Amniotic stem cell (primary cell): ENCODE results near the gene TUNAR.

Source experiments
- DNase-seq: peaks from one replicate; lab custom pipeline; 2025; lab: John Stamatoyannopoulos, UW

TUNAR gene

DNA sequence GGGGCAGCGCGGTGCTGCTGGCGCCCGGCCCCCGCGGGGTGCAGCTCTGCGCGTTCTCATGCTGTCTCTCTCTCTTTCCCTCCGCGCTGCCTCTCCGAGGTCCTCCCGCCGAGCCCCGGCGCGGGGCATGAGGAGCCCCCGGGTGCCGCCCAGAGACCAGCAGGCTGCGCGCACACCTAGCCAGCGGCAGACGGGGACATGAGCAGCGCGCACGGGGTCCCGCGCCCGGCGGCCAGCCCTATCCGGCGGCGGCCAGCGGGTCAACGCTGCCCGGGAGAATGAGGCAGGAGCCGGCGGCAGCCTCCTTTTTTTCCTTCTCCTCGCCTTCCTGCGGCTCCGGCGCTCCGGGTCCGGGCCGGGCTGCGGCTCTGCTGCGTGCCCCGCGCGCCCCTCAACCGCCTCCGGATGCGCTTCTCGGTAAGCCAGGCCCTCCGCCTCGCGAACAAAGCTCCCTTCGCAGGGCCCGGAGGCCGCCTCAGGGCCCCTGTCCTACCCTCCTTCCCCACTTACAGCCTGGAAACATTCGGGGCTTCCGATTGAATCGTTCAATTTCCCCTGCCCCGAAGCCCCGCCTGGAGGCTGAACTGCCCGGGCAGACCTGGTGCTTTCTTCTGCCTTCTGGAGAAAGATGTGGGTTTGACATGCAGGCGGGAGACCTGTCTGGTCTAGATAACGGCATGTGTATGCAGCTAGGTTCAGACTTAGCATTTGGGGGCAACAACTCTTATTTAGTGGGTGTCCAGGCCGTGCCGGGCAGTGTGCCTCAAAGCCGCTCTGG is at the start of gene TUNAR:
Gene TUNAR (plus strand): TSS at position 72 of the 778 bp plus-strand sequence.
- no peak for DNase-seq

GRCh38 chr14:95828649-95829265 is 47.9 kb upstream of the TUNAR start:
- DNase-seq = no peak

- no peak for DNase-seq
These were observed 47.3 kb upstream of the TUNAR start for GRCh38 chr14:95829321-95829720.

DNA sequence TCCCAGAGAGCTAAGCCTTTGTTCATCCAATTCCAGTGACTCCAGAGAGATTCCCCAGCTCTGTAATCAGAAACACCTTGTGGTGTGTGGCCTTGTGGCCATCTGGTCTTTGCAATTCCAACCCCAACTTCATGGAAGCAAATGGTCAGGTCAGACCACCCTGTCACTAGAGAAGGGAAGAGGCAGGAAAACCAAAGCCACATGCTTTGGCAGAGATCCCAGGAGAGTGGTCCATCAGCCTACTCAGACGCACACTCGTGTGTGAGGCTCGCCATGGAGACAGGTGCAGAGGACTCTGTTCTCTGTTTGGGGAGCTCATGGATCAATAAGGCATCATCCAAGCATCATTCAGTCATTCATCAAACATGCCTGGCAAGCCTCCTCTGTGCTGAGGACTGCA is 46.2 kb upstream of the TUNAR start:
- DNase-seq = no peak

DNA sequence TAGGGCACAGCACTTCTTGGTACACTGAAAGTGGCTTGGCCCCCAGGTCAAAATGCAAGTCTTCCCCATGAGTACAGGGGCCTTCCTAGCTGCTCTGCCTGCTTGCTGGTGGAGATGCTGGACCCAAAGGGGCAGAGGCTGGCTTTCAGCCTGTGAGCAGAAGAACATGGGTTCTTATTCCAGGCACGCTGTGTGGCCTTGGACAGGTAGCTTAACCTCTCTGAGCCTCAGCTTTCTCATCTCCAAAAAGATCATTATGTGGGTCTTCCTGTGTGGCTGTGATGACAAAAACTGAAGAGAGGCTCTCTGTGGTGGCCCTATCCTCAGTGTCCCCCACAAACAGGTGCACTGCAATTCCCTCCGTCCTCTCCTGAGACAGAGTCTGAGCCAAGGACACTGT is 45.6 kb upstream of the TUNAR start:
- DNase-seq = no peak

GRCh38 chr14:95831468-95831867 is 45.2 kb upstream of the TUNAR start:
- DNase-seq = no peak

GRCh38 chr14:95832012-95832411 is 44.6 kb upstream of the TUNAR start:
- no peak for DNase-seq

- no peak for DNase-seq
These were observed 43.2 kb upstream of the TUNAR start for GRCh38 chr14:95833429-95833828.

DNA sequence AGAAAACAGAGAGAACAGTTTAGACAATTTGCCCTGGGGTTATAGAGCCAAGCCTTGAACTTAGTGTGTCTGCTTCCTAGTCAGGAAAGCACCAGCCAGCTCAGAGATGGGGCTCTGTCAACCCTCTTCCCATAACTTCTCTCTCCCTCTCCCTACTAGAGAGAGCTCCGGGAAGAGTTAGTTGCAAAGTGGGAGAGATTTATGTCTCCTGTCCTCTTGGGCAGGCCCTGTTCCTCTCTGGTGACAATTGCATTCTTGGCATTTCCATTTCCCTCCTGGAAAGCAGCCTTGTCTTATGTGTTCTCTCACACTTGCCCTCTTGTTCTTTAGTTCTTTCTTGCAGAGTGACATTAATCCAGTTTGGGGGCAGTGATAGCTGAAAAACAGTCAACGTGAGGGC is 42.1 kb upstream of the TUNAR start:
- no peak for DNase-seq

GRCh38 chr14:95835121-95835730 is 41.4 kb upstream of the TUNAR start:
- DNase-seq = no peak

DNA sequence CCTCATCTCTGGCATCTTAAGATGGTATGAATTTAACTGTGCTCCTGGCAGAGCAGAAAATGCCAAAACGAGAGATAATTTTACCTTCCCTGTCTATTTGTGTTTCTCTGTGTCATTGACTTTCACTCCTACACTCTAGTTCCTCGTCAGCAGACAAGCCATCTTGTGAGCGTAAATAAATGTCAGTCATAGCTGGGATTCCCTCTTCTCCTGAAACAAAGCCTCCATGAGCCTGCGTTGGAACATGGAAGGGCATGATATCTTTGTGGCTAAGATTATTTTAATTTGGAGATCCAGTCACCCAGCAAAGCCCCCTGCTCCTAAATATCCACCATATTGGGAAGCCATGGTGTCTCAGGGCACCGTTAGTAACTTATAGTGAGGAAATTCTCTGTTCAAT is 37.8 kb upstream of the TUNAR start:
- no peak for DNase-seq

GRCh38 chr14:95840094-95840700 is 36.4 kb upstream of the TUNAR start:
- no peak for DNase-seq

DNA sequence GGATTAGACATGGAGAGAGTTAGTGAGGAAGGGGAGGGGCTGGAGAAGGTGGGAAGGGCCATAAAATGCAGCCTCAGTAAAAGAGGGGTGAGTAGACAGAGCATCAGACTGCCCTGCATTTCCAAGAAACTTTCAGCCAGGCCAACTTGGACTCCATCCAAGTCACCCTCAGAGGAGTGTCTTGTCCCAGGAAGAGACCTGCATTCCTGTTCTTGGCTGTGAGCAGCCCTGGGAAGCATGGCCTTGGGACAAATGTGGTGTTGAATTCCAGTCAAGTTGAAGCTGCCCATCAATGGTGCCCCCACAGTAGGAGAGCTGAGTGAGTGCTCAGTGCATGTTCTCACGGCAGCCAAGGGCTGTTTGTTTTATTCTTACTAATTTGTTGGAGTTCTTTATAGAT is 35.0 kb upstream of the TUNAR start:
- no peak for DNase-seq

DNA sequence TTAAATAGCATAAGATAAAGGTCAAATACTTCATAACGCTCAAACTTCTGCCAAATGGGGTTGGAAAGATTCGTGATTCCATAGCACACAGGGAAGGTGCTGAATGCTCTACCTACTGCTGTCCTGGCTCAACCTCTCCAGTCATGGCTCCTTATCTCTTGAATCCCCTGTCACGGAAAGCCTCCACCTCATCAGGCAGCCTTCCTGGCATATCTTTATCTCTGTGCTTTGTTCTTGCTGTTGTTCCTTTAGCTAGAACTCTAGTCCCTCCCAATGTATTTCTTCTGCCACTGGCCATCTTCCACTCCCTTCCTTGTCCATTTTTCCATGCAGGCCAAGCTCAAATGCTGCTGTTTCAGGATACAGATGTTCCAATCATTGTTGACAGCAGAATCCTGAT is 26.9 kb upstream of the TUNAR start:
- no peak for DNase-seq

- DNase-seq = no peak
These were observed 26.2 kb upstream of the TUNAR start for GRCh38 chr14:95850429-95850828.

- DNase-seq = no peak
These were observed 21.0 kb upstream of the TUNAR start for GRCh38 chr14:95855606-95856005.

- DNase-seq = no peak
These were observed 19.4 kb upstream of the TUNAR start for GRCh38 chr14:95857275-95857674.

DNA sequence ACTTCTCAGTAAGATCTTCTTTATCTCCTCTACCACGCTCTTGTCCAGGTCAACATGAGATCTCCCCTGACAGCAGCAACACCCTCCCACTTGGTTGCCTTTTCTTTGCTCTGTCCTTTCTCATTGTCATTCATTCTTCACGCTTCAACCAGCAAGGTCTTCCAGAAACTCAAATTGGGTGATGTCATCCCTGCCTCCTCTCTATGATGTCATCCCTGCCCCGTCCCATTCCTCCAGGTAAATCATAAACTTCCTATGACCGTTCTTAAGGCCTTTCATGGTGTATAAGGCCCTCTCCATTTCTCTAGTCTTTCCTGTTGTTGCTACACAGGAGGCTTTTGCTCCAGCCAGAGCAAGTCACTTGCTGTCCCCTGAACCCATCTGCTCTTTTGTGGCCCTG is 17.7 kb upstream of the TUNAR start:
- DNase-seq = no peak

GRCh38 chr14:95862243-95862642 is 14.4 kb upstream of the TUNAR start:
- no peak for DNase-seq

GRCh38 chr14:95863295-95863694 is 13.3 kb upstream of the TUNAR start:
- no peak for DNase-seq

DNA sequence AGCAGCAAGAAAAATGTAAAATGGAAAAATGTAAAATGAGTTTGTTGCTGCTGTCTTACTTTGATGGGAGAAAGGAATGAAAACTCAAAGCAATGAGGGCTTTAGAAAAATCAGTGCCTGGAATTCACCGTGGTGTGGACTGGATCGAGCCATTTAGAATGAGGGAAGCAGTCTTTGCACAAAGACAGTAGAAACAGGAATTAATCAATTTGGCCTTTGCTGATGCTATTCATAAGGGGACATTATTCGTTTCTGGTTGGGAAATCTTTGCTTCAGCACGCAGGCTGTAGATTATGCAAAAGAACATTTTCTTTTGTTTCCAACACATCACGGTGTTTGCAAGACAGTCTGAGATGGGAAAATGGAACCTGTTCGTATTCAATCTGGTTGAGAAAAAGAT is 6.9 kb upstream of the TUNAR start:
- DNase-seq = no peak

- no peak for DNase-seq
These were observed 5.9 kb upstream of the TUNAR start for GRCh38 chr14:95870772-95871171.

DNA sequence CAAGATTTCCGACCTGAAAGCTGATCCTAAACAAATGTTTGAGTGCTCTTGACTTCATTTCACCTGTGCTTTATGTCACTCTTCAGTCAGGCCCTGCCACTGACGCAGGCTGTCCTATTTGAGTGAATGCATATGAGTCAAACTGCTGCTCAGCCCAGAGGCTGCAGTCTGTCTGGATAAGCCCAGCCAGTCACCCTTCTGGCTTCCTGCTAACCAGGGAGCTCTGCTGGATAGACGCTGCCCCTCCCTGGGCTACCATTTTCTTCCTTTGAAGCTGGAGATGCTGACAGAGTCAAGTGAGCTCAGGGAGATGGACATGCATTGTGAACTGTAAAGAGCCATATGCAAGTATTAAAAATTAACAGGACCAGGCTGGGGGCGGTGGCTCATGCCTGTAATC is 5.1 kb upstream of the TUNAR start:
- DNase-seq = no peak
